ENCODE data around the gene WDR86.

The WDR86 gene, protein sequence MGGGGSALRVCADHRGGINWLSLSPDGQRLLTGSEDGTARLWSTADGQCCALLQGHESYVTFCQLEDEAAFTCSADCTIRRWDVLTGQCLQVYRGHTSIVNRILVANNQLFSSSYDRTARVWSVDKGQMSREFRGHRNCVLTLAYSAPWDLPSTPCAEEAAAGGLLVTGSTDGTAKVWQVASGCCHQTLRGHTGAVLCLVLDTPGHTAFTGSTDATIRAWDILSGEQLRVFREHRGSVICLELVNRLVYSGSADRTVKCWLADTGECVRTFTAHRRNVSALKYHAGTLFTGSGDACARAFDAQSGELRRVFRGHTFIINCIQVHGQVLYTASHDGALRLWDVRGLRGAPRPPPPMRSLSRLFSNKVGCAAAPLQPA

GRCh38 chr7:151409667-151410404 lies at the start of gene WDR86:
WDR86 (minus strand) TSS chr7:151410038; CDS start chr7:151409589, 449 bp downstream.
- no peak for DNase-seq (ENCODE audit: low read depth, low spot score)

DNA sequence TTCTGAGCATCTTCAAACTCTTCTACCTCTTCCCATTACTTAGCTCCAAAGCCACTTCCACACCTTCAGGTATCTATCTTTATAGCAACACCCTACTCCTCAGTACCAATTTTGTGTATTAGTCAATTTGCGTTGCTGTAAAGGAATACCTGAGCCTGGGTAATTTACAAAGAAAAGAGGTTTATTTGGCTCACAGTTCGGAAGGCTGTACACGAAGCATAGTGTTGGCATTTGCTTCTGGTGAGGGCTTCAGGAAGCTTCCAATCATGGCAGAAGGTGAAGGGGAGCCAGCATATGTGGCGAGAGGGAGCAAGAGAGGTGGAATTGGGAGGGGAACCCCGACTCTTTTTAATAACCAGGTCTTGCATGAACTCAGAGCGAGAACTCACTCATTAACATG lies 47.7 kb upstream of the WDR86 start:
- no peak for DNase-seq (ENCODE audit: low read depth, low spot score)

GRCh38 chr7:151456782-151457181 lies 46.9 kb upstream of the WDR86 start:
- DNase-seq (ENCODE audit: low read depth, low spot score) = no peak

DNA sequence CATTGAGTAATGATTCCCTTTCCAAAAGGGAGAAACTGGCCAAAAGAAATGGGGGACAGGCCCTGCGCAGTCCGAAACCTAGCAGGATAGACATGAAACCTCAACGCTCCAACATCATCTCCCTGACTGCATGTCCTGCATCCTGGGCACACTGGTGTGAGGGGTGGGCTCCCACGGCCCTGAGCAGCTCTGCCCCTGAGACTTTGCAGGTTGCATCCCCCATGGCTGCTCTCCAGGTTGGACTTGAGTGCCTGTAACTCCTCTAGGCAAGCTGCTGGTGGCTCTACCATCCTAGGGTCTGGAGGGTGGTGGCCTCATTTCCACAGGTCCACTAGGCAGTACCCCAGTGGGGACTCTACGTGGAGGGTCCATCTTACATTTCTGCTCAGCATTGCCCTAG lies 46.4 kb upstream of the WDR86 start:
- no peak for DNase-seq (ENCODE audit: low read depth, low spot score)

GRCh38 chr7:151455690-151456089 lies 45.9 kb upstream of the WDR86 start:
- DNase-seq (ENCODE audit: low read depth, low spot score) = no peak

DNA sequence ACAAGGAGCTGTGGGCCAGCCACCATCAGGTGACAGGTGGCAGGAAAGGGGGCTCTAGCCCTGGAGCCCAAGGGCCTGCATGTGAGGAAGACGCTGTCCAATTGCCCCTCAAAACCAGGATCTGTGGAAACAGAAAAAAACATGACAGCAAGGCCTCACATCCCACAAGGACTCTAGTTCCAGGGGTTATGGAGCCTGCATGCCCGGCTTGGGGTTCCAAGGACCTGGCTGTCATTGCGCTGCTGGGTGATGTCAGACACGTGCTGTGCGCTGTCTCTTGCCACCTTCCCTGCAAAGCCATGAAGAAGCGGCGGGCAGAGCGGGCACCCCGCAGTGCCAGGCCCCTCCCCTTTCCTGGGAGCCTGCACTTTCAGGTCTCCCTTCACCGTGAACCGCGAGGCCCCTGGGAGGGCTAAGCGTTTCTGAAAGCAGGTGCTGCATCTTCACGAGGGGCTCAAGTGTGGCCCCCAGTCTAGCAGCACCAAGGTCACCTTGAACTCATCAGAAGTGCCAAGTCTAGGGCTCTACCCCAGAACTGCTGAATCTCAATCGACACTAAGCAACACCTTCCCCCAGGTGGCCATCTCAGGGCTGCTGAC lies 45.2 kb upstream of the WDR86 start:
- no peak for DNase-seq (ENCODE audit: low read depth, low spot score)

DNA sequence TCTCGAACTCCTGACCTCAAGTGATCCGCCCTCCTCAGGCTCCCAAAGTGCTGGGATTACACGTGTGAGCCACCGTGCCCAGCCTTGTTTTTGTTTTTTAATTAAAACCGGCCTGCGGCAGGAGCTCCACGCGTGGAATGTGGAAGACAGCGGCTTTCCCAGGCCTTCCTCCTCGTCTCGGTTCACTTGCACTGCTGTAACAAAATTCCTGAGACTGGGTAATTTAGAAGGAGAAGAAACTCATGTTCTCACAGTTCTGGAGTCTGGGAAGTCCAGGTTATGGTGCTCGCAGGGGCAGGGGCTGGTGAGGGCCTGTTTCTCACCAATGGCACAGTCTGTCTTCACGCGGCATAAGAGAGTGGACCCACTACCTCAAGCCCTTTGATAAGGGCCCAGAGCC lies 44.5 kb upstream of the WDR86 start:
- DNase-seq (ENCODE audit: low read depth, low spot score) = no peak

- DNase-seq (ENCODE audit: low read depth, low spot score) = no peak
These were observed 43.5 kb upstream of the WDR86 start for GRCh38 chr7:151453326-151453791.

DNA sequence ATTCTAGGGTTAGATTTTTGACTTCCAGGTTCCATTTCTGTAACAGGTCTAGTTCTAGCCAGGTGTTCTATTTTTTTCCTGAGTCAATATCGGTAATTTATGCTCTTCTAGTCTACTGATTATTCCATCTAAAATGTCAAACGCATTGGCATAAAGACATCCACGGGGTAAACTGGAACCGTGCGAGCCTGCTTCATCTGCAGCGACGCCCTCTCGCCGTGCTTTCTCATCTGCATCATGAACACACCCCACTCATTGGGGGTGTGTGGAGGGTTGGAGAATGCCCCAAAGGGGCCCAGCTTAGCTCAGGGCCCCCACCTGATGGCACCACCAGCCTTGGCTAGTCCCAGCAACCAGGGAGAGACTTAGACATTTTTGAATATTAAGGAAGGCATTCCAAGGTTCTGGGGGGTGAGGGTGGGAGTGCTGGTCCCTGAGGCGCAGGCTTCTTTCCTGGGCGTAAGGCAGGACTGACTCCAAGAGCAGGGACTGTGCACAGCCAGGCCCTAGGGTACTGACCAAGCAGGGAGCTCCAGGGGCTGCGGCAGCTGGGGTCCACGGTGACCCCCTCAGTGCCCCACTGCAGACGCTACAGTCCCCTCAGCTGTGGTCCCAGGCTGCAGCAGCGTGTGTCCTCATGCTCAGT lies 43.0 kb upstream of the WDR86 start:
- no peak for DNase-seq (ENCODE audit: low read depth, low spot score)

DNA sequence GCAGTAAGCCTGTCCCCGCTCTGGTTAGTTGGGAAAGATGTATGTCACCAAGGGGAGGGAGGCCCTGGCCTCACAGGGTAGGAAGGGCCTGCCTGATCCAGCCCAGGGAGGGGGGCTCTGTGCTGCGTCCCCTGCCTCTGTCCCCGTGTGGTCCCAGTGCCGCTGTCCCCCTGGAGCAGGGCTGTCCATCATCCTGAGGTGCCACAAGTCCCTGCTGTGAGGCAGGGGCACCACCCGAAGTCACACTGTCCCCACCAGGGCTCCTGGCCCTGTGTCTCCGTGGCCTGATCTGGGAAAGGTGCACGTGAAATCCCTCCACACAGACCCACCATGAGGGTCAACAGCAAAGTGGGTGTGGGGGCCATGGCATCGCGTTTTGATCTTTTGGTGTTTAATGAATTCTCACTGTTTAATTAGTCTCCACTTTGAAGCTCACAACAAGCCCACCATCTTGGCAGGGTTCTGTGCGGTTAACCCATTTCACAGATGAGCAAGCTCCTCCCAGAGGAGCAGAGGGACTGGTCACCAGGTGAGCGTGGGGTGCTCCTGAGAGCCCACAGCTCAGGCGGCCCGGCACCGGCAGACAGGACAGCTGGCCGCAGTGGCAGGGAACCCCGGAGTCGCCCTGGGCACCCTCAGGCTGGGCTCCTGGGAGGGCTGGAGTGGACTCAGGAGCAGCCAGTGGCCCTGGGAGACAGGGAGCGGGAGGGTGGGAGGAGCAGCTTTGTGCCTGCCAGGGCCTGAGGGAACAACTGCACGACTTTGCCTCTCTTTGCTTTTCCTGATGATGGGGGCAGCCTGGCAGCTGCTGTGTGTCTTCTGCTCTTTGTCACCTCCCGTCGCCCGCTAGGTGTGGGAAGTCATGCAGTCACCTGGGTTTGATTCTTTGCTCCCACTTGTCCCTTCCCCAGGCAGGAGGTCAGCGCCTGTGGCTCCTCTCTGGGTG lies 42.1 kb upstream of the WDR86 start:
- DNase-seq (ENCODE audit: low read depth, low spot score) = no peak

- no peak for DNase-seq (ENCODE audit: low read depth, low spot score)
These were observed 41.3 kb upstream of the WDR86 start for GRCh38 chr7:151451156-151451555.

GRCh38 chr7:151449990-151450389 lies 40.2 kb upstream of the WDR86 start:
- no peak for DNase-seq (ENCODE audit: low read depth, low spot score)

DNA sequence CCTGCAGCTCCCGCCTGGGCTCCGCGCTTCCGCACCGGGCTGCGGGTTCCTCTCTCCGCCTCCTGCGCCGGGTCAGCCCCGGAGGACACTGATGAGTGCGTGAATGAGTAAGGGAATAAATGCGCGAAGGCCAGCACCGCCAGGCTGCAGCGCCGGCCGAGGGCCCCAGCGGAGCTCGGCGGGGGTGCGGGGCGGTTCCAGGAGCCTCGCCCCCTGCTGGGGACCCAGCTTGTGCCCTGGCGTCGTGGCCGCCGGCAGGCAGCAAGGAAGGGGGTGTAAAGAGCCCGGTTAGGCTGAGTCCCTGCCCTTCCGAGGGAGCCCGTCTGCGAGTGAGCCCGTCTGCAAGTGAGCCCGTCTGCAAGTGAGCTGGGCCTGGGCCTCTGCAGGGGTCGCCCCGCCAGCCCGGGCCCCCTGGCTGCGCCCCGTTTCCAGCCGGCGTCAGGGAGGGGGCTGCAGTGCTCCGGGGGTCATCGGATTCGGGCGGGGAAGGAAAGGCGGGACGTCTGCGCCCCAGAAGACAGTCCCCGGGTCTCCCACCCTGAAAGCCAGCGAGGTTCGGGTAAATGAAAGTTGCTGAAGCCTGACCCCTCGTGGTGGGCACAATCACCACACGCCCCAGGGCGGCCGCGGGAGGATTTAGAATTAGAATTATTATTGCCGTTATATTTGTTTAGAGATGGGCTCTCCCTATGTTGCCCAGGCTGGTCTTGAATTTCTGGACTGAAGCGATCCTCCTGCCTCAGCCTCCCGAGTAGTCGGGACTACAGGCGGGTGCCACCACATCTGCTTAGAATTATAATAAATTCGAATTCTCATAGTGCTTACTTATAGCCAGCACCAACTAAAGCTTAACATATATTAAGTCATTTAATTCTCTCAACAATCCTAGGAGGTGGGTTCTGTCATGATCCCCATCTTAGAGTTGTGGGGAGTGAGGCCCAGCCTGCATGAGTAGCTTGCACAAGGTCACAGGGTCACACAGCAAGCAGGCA lies 38.7 kb upstream of the WDR86 start:
- peak; percentile 57 for DNase-seq (ENCODE audit: low read depth, low spot score)

DNA sequence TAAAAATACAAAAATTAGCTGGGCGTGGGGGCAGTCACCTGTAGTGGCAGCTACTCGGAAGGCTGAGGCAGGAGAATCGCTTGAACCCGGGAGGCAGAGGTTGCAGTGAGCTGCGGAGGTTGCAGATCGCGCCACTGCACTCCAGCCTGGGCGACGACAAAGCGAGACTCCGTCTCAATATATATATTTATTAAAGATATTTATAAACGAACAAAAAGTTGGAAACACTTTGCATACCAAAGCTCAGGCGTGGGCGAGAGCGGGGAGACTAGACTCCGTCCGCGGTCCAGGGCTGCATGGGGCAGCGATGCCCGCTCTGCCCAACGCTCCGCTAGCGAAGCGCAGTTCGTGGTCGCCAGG lies 38.0 kb upstream of the WDR86 start:
- DNase-seq (ENCODE audit: low read depth, low spot score) = no peak

DNA sequence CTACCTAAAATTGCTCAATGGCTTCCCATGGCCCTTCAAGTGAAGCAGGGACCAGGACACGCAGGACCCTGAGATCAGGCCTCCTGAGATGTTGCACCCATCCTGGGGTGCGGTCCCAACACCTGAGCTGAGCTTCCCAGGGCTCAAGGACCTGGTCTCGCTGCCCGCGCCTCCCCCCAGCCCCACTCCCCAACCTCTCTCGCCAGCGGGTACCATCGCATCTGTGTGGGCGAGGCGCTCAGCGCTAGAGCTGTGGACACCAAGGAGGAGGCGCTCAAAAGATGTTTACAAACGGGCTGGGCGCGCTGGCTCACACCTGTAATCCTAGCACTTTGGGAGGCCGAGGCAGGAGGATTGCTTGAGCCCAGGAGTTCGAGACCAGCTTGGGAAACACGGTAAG lies 37.5 kb upstream of the WDR86 start:
- no peak for DNase-seq (ENCODE audit: low read depth, low spot score)

- DNase-seq (ENCODE audit: low read depth, low spot score) = no peak
These were observed 36.6 kb upstream of the WDR86 start for GRCh38 chr7:151446412-151446811.

- DNase-seq (ENCODE audit: low read depth, low spot score) = no peak
These were observed 34.8 kb upstream of the WDR86 start for GRCh38 chr7:151444632-151445031.

GRCh38 chr7:151442776-151443496 lies 33.1 kb upstream of the WDR86 start:
- DNase-seq (ENCODE audit: low read depth, low spot score) = no peak

- DNase-seq (ENCODE audit: low read depth, low spot score) = no peak
These were observed 31.1 kb upstream of the WDR86 start for GRCh38 chr7:151440799-151441445.

All from activated CD4-positive, CD25-positive, alpha-beta regulatory T cell treated with anti-CD3 and anti-CD28 coated beads, Interleukin-2, amount 50 U/mL, for 16 hours (primary cell).